ENCODE measurements around the gene GAS6. TPM values are rescaled to one million over a fixed set of nuclear protein-coding genes. Genes with fewer than 3 reads are reported as not detected.
A peak's percentile ranks its signal among the peaks of the same experiment; 100 is the strongest.

GAS6 gene
- polyA plus RNA-seq, 4 donors, result 42.7 to 136 (median 86.0) TPM

- H3K4me1 ChIP-seq (ENCODE audit: control insufficient read depth in 3 of 3, insufficient read depth in 2 of 3, low read depth in 1 of 3, low read length in 2 of 3), result peaks cover 11 to 34% (median 14%) of the 10 kb centered on the region in 3 donors
- FAIRE-seq, result no peak
- 41 to 81% (median 68%) methylated on average over 18 of the region's 18 CpGs for WGBS, 3 donors
- H3K9me3 ChIP-seq (ENCODE audit: control insufficient read depth in 2 of 2, insufficient read depth in 1 of 2, low read depth in 1 of 2, low read length in 1 of 2), result no peaks in the 10 kb centered on the region
- peak; percentile 59 to 86 for DNase-seq
- H3K4me3 ChIP-seq (ENCODE audit: low read depth in 1 of 3, low read length in 3 of 3), result no peak overlapping the region
- peak overlapping the region in 2 of 3 donors; percentile 4 to 5 for H3K27ac ChIP-seq (ENCODE audit: low read depth in 1 of 3, low read length in 2 of 3)
- peaks cover 0 to 35% (median 0%) of the 10 kb centered on the region in 3 donors for H3K36me3 ChIP-seq (ENCODE audit: control insufficient read depth in 3 of 3, insufficient read depth in 2 of 3, low read depth in 1 of 3, low read length in 3 of 3)
- no peaks in the 10 kb centered on the region for H3K27me3 ChIP-seq (ENCODE audit: control insufficient read depth in 3 of 3, insufficient read depth in 3 of 3, low read length in 3 of 3)
Observed at GRCh38 chr13:113848431-113849260, 15.2 kb downstream of the GAS6 start.

GRCh38 chr13:113848020-113848419 lies 15.9 kb downstream of the GAS6 start:
- no peak overlapping the region for H3K27ac ChIP-seq (ENCODE audit: low read depth in 1 of 3, low read length in 2 of 3)
- DNase-seq, result no peak
- no peaks in the 10 kb centered on the region for H3K9me3 ChIP-seq (ENCODE audit: control insufficient read depth in 2 of 2, insufficient read depth in 1 of 2, low read depth in 1 of 2, low read length in 1 of 2)
- no peaks in the 10 kb centered on the region for H3K27me3 ChIP-seq (ENCODE audit: control insufficient read depth in 3 of 3, insufficient read depth in 3 of 3, low read length in 3 of 3)
- H3K4me3 ChIP-seq (ENCODE audit: low read depth in 1 of 3, low read length in 3 of 3), result no peak overlapping the region
- WGBS, 3 donors, result 69 to 78% (median 73%) methylated on average over 8 of the region's 8 CpGs
- peaks cover 0 to 41% (median 0%) of the 10 kb centered on the region in 3 donors for H3K36me3 ChIP-seq (ENCODE audit: control insufficient read depth in 3 of 3, insufficient read depth in 2 of 3, low read depth in 1 of 3, low read length in 3 of 3)
- peaks cover 8 to 27% (median 10%) of the 10 kb centered on the region in 3 donors for H3K4me1 ChIP-seq (ENCODE audit: control insufficient read depth in 3 of 3, insufficient read depth in 2 of 3, low read depth in 1 of 3, low read length in 2 of 3)
- FAIRE-seq, result no peak

GRCh38 chr13:113846636-113847318 lies 17.1 kb downstream of the GAS6 start:
- Histone ChIP-seq H3K27me3 (ENCODE audit: control insufficient read depth in 3 of 3, insufficient read depth in 3 of 3, low read length in 3 of 3) (no peaks in the 10 kb centered on the region), H3K4me1 (ENCODE audit: control insufficient read depth in 3 of 3, insufficient read depth in 2 of 3, low read depth in 1 of 3, low read length in 2 of 3) (peaks cover 2 to 19% (median 4%) of the 10 kb centered on the region in 3 donors), H3K4me3 (ENCODE audit: low read depth in 1 of 3, low read length in 3 of 3) (no peak overlapping the region), H3K36me3 (ENCODE audit: control insufficient read depth in 3 of 3, insufficient read depth in 2 of 3, low read depth in 1 of 3, low read length in 3 of 3) (peaks cover 0 to 49% (median 0%) of the 10 kb centered on the region in 3 donors), H3K9me3 (ENCODE audit: control insufficient read depth in 2 of 2, insufficient read depth in 1 of 2, low read depth in 1 of 2, low read length in 1 of 2) (no peaks in the 10 kb centered on the region), H3K27ac (ENCODE audit: low read depth in 1 of 3, low read length in 2 of 3) (no peak overlapping the region)
- DNase-seq, result no peak
- FAIRE-seq, result no peak
- 82 to 87% (median 85%) methylated on average over 28 of the region's 28 CpGs for WGBS, 3 donors

GRCh38 chr13:113845723-113846635 lies 17.9 kb downstream of the GAS6 start:
- Histone ChIP-seq H3K4me3 (ENCODE audit: low read depth in 1 of 3, low read length in 3 of 3) (no peak overlapping the region), H3K9me3 (ENCODE audit: control insufficient read depth in 2 of 2, insufficient read depth in 1 of 2, low read depth in 1 of 2, low read length in 1 of 2) (no peaks in the 10 kb centered on the region), H3K27me3 (ENCODE audit: control insufficient read depth in 3 of 3, insufficient read depth in 3 of 3, low read length in 3 of 3) (no peaks in the 10 kb centered on the region), H3K27ac (ENCODE audit: low read depth in 1 of 3, low read length in 2 of 3) (no peak overlapping the region), H3K36me3 (ENCODE audit: control insufficient read depth in 3 of 3, insufficient read depth in 2 of 3, low read depth in 1 of 3, low read length in 3 of 3) (peaks cover 0 to 51% (median 0%) of the 10 kb centered on the region in 3 donors), H3K4me1 (ENCODE audit: control insufficient read depth in 3 of 3, insufficient read depth in 2 of 3, low read depth in 1 of 3, low read length in 2 of 3) (peaks cover 2 to 19% (median 4%) of the 10 kb centered on the region in 3 donors)
- DNase-seq (no peak), FAIRE-seq (no peak)
- WGBS, 3 donors, result 73 to 85% (median 77%) methylated on average over 30 of the region's 30 CpGs

- Histone ChIP-seq H3K36me3 (ENCODE audit: control insufficient read depth in 3 of 3, insufficient read depth in 2 of 3, low read depth in 1 of 3, low read length in 3 of 3) (peaks cover 0 to 59% (median 0%) of the 10 kb centered on the region in 3 donors), H3K4me3 (ENCODE audit: low read depth in 1 of 3, low read length in 3 of 3) (no peak overlapping the region), H3K27ac (ENCODE audit: low read depth in 1 of 3, low read length in 2 of 3) (no peak overlapping the region), H3K9me3 (ENCODE audit: control insufficient read depth in 2 of 2, insufficient read depth in 1 of 2, low read depth in 1 of 2, low read length in 1 of 2) (no peaks in the 10 kb centered on the region), H3K4me1 (ENCODE audit: control insufficient read depth in 3 of 3, insufficient read depth in 2 of 3, low read depth in 1 of 3, low read length in 2 of 3) (peaks cover 2 to 20% (median 7%) of the 10 kb centered on the region in 3 donors), H3K27me3 (ENCODE audit: control insufficient read depth in 3 of 3, insufficient read depth in 3 of 3, low read length in 3 of 3) (no peaks in the 10 kb centered on the region)
- peak; percentile 31 to 62 for DNase-seq
- 49 to 78% (median 75%) methylated on average over 13 of the region's 13 CpGs for WGBS, 3 donors
- no peak for FAIRE-seq
Observed at GRCh38 chr13:113845055-113845454, 18.8 kb downstream of the GAS6 start.

- Histone ChIP-seq H3K27me3 (ENCODE audit: control insufficient read depth in 3 of 3, insufficient read depth in 3 of 3, low read length in 3 of 3) (no peaks in the 10 kb centered on the region), H3K27ac (ENCODE audit: low read depth in 1 of 3, low read length in 2 of 3) (no peak overlapping the region), H3K36me3 (ENCODE audit: control insufficient read depth in 3 of 3, insufficient read depth in 2 of 3, low read depth in 1 of 3, low read length in 3 of 3) (peaks cover 0 to 67% (median 0%) of the 10 kb centered on the region in 3 donors), H3K4me1 (ENCODE audit: control insufficient read depth in 3 of 3, insufficient read depth in 2 of 3, low read depth in 1 of 3, low read length in 2 of 3) (peaks cover 5 to 14% (median 6%) of the 10 kb centered on the region in 3 donors), H3K4me3 (ENCODE audit: low read depth in 1 of 3, low read length in 3 of 3) (no peak overlapping the region), H3K9me3 (ENCODE audit: control insufficient read depth in 2 of 2, insufficient read depth in 1 of 2, low read depth in 1 of 2, low read length in 1 of 2) (no peaks in the 10 kb centered on the region)
- 78 to 84% (median 80%) methylated on average over 26 of the region's 26 CpGs for whole genome bisulfite sequencing, 3 donors
- DNase-seq (no peak), FAIRE-seq (no peak)
Observed at GRCh38 chr13:113843864-113844556, 19.9 kb downstream of the GAS6 start.

GRCh38 chr13:113843063-113843654 lies 20.7 kb downstream of the GAS6 start:
- Histone ChIP-seq H3K4me1 (ENCODE audit: control insufficient read depth in 3 of 3, insufficient read depth in 2 of 3, low read depth in 1 of 3, low read length in 2 of 3) (peaks cover 4 to 7% (median 7%) of the 10 kb centered on the region in 3 donors), H3K36me3 (ENCODE audit: control insufficient read depth in 3 of 3, insufficient read depth in 2 of 3, low read depth in 1 of 3, low read length in 3 of 3) (peaks cover 0 to 67% (median 0%) of the 10 kb centered on the region in 3 donors), H3K27ac (ENCODE audit: low read depth in 1 of 3, low read length in 2 of 3) (no peak overlapping the region), H3K9me3 (ENCODE audit: control insufficient read depth in 2 of 2, insufficient read depth in 1 of 2, low read depth in 1 of 2, low read length in 1 of 2) (no peaks in the 10 kb centered on the region), H3K27me3 (ENCODE audit: control insufficient read depth in 3 of 3, insufficient read depth in 3 of 3, low read length in 3 of 3) (no peaks in the 10 kb centered on the region), H3K4me3 (ENCODE audit: low read depth in 1 of 3, low read length in 3 of 3) (no peak overlapping the region)
- no peak for FAIRE-seq
- no peak for DNase-seq
- WGBS, 3 donors, result 88 to 93% (median 93%) methylated on average over 25 to 30 of the region's 30 CpGs

Measured in small intestine (tissue), 7 donors.